CD14-positive monocyte (primary cell): ENCODE measurements around the gene NUP210. TPM values are rescaled to one million over a fixed set of nuclear protein-coding genes. Genes with fewer than 3 reads are reported as not detected.

Experiments used
- DNase-seq, 3 donors: peaks; one replicate each; pipeline ENCODE4 v3.0.0-alpha.2; 2011 to 2022
- H2AFZ ChIP-seq: 2 replicates; pipeline ENCODE4 v1.6.0; 2012; ENCODE audit warnings: mild to moderate bottlenecking, low read depth, low read length, inconsistent platforms; ENCODE audit not compliant: insufficient read depth, poor library complexity, severe bottlenecking
- H3K27ac ChIP-seq, 2 donors: 1 replicate in 1 of 2; 2 replicates in 1 of 2; pipeline ENCODE4 v1.5.1; 2012 to 2013; ENCODE audit warnings: low read length in 2 of 2, control low read depth in 1 of 2, inconsistent platforms in 1 of 2, low read depth in 1 of 2, mild to moderate bottlenecking in 1 of 2
- H3K27me3 ChIP-seq, 2 donors: one replicate each; pipeline versions ENCODE4 v1.6.0 to v1.6.1; 2011 to 2013; ENCODE audit warnings: low read length in 2 of 2; ENCODE audit not compliant: control insufficient read depth in 2 of 2, insufficient read depth in 2 of 2
- H3K36me3 ChIP-seq, 2 donors: replicated peaks in 1 of 2; 1 replicate in 1 of 2; 2 replicates in 1 of 2; pipeline versions ENCODE4 v1.5.1 to v1.6.1; 2012 to 2013; ENCODE audit warnings: low read length in 2 of 2, control low read depth in 1 of 2, inconsistent platforms in 1 of 2, mild to moderate bottlenecking in 1 of 2; ENCODE audit not compliant: insufficient read depth in 2 of 2, control insufficient read depth in 1 of 2
- H3K4me1 ChIP-seq, 2 donors: 1 replicate in 1 of 2; 2 replicates in 1 of 2; pipeline versions ENCODE4 v1.5.1 to v1.6.1; 2012 to 2013; ENCODE audit warnings: low read length in 2 of 2, control low read depth in 1 of 2, inconsistent platforms in 1 of 2, mild to moderate bottlenecking in 1 of 2, moderate library complexity in 1 of 2; ENCODE audit not compliant: insufficient read depth in 2 of 2, control insufficient read depth in 1 of 2
- H3K4me2 ChIP-seq: replicated peaks from 2 replicates; pipeline ENCODE3; 2012; ENCODE audit warnings: low read length, moderate library complexity, mild to moderate bottlenecking; ENCODE audit not compliant: poor library complexity, severe bottlenecking; ENCODE audit errors: extremely low read depth
- H3K4me3 ChIP-seq, 3 experiments: fragments of 200-600 bp in 1 of 3; sonication (generic) in 1 of 3; replicated peaks in 1 of 3; 1 replicate in 2 of 3; 2 replicates in 1 of 3; pipeline ENCODE4 v1.5.1; 2011 to 2013; ENCODE audit warnings: low read length in 3 of 3, mild to moderate bottlenecking in 3 of 3, control low read depth in 2 of 3, low read depth in 2 of 3, inconsistent platforms in 1 of 3, moderate library complexity in 1 of 3
- H3K79me2 ChIP-seq: 2 replicates; pipeline ENCODE4 v1.6.0; 2012; ENCODE audit warnings: mild to moderate bottlenecking, control low read depth, inconsistent platforms, low read length, moderate library complexity; ENCODE audit not compliant: insufficient read depth
- H3K9ac ChIP-seq: 2 replicates; pipeline ENCODE4 v1.6.0; 2017; ENCODE audit warnings: low read length, mild to moderate bottlenecking; ENCODE audit not compliant: insufficient read depth, poor library complexity, severe bottlenecking
- H3K9me3 ChIP-seq, 2 donors: replicated peaks in 1 of 2; 1 replicate in 1 of 2; 2 replicates in 1 of 2; pipeline versions ENCODE4 v1.5.1 to v1.6.1; 2012 to 2013; ENCODE audit warnings: low read length in 2 of 2, control low read depth in 1 of 2; ENCODE audit not compliant: control insufficient read depth in 1 of 2, insufficient read depth in 1 of 2
- H4K20me1 ChIP-seq: 2 replicates; pipeline ENCODE4 v1.6.0; 2012; ENCODE audit warnings: mild to moderate bottlenecking, low read length, control low read depth, moderate library complexity; ENCODE audit not compliant: insufficient read depth
- H3K27ac Mint-ChIP-seq, 7 donors: one replicate each; pipeline ENCODE4 v1.8.0; 2020; ENCODE audit warnings: mild to moderate bottlenecking in 7 of 7, mixed read lengths in 7 of 7, moderate library complexity in 6 of 7, inconsistent platforms in 2 of 7
- H3K27me3 Mint-ChIP-seq, 3 donors: one replicate each; pipeline ENCODE4 v1.8.0; 2021 to 2022; ENCODE audit warnings: low read depth in 3 of 3, mild to moderate bottlenecking in 3 of 3, mixed read lengths in 3 of 3, moderate library complexity in 3 of 3, inconsistent platforms in 1 of 3
- H3K36me3 Mint-ChIP-seq, 2 donors: one replicate each; pipeline ENCODE4 v1.8.0; 2020; ENCODE audit warnings: mixed read lengths in 2 of 2, inconsistent platforms in 1 of 2, mild to moderate bottlenecking in 1 of 2
- H3K4me1 Mint-ChIP-seq: one replicate; pipeline ENCODE4 v1.8.0; 2020; ENCODE audit warnings: mild to moderate bottlenecking, mixed read lengths
- H3K4me3 Mint-ChIP-seq, 2 donors: one replicate each; pipeline ENCODE4 v1.8.0; 2020; ENCODE audit warnings: mild to moderate bottlenecking in 2 of 2, mixed read lengths in 2 of 2, moderate library complexity in 1 of 2
- H3K9me3 Mint-ChIP-seq, 7 donors: one replicate each; pipeline ENCODE4 v1.8.0; 2020 to 2022; ENCODE audit warnings: mixed read lengths in 7 of 7, mild to moderate bottlenecking in 6 of 7, moderate library complexity in 6 of 7, inconsistent platforms in 2 of 7
- WGBS: methylation state at CpG from one replicate; pipeline ENCODE4 v1.1.5; 2013; ENCODE audit warnings: missing lambda C conversion rate; ENCODE audit not compliant: insufficient coverage; 5-methylcytosine and 5-hydroxymethylcytosine counted together
- intact Hi-C, 2 donors: fragments of 100-400 bp; cut with micrococcal nuclease; formaldehyde crosslinking; loops; one replicate each; pipeline versions ENCODE4 v1.15.0 to v1.15.1; 2023
- polyA plus RNA-seq, 3 donors: library from polyadenylated mRNA; depleted of rRNA in 1 of 3; unstranded in 2 of 3; stranded (reverse) in 1 of 3; fragments of 300-500 nt in 2 of 3; fragments of >200 nt in 1 of 3; fragmentation: Illumina TruSeq in 2 of 3; gene quantifications; 1 replicate in 2 of 3; 2 replicates in 1 of 3; pipeline ENCODE4 v1.2.3, GENCODE V29; 2012 to 2021
- TF ChIP-seq, protein P1 (sequence below): fragments of 200-600 bp; IDR thresholded peaks from one replicate; pipeline ENCODE4 v1.8.0; 2022; ENCODE audit warnings: antibody characterized with exemption, mild to moderate bottlenecking

NUP210 gene
- polyA plus RNA-seq, 3 donors, result 7.9 to 43.5 (median 13.0) TPM

DNA sequence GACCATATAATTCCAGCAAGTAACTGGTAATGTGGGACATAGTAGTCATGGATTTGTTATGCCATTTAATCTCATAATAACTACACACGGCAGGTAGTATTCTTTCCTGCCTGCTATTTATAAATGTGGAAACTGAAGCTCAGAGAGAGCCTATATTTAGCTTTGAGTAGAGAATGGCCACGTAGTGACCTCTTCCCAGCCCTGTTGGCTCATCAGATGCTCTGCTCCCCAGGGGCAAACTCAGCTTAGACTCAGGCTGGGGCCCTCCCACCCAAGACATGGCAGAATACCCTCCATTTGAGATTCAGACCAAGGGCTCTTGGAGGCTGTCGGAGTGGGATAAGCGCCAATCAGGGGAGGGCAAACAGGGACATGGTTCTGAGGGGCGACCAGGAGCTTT, 42.7 kb upstream of the NUP210 start:
- H3K9ac ChIP-seq, result no peak overlapping the region
- Mint-ChIP-seq H3K9me3 (peaks cover 0 to 9% (median 0%) of the 10 kb centered on the region in 7 donors), H3K4me3 (no peak overlapping the region), H3K27me3 (peaks cover 4 to 15% (median 11%) of the 10 kb centered on the region in 3 donors), H3K27ac (no peak overlapping the region), H3K4me1 (peaks cover under 1% of the 10 kb centered on the region), H3K36me3 (no peaks in the 10 kb centered on the region)
- TF ChIP-seq, protein P1, sequence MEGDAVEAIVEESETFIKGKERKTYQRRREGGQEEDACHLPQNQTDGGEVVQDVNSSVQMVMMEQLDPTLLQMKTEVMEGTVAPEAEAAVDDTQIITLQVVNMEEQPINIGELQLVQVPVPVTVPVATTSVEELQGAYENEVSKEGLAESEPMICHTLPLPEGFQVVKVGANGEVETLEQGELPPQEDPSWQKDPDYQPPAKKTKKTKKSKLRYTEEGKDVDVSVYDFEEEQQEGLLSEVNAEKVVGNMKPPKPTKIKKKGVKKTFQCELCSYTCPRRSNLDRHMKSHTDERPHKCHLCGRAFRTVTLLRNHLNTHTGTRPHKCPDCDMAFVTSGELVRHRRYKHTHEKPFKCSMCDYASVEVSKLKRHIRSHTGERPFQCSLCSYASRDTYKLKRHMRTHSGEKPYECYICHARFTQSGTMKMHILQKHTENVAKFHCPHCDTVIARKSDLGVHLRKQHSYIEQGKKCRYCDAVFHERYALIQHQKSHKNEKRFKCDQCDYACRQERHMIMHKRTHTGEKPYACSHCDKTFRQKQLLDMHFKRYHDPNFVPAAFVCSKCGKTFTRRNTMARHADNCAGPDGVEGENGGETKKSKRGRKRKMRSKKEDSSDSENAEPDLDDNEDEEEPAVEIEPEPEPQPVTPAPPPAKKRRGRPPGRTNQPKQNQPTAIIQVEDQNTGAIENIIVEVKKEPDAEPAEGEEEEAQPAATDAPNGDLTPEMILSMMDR, result no peak
- no peak overlapping the region for H2AFZ ChIP-seq
- H3K27ac ChIP-seq, result no peak overlapping the region
- no peaks in the 10 kb centered on the region for H4K20me1 ChIP-seq
- H3K4me2 ChIP-seq, result no peak overlapping the region
- no peak overlapping the region for H3K4me3 ChIP-seq
- intact Hi-C loops, result loop anchor here (5.0 to 10.0 kb wide), 2 partner anchors 368 to 371 kb away; no protein-coding TSS in a partner anchor
- H3K4me1 ChIP-seq, result peaks cover 0 to 3% of the 10 kb centered on the region in 2 donors
- no peaks in the 10 kb centered on the region for H3K36me3 ChIP-seq
- H3K27me3 ChIP-seq, result no peaks in the 10 kb centered on the region
- 95% methylated on average over 3 of the region's 5 CpGs for WGBS
- no peaks in the 10 kb centered on the region for H3K79me2 ChIP-seq
- no peaks in the 10 kb centered on the region for H3K9me3 ChIP-seq
- no peak for DNase-seq

DNA sequence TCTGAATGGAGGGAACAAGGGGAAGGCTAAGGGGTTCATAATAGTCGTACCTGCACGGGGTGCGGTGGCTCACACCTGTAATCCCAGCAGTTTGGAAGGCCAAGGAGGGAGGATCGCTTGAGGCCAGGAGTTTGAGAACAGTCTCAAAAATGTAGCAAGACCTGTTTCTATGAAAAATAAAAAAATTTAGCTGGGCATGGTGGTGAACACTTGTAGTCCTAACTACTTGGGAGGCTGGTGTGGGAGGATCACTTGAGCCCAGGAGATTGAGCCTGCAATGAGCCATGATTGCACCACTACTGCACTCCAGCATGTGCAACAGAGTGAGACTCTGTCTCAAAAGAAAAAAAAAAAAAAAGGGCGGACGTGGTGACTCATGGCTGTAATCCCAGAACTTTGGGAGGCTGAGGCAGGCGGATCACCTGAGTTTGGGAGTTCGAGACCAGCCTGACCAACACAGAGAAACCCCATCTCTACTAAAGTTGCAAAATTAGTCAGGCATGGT, 42.1 kb upstream of the NUP210 start:
- H4K20me1 ChIP-seq, result no peaks in the 10 kb centered on the region
- WGBS, result 98% methylated on average over 4 of the region's 8 CpGs
- no peaks in the 10 kb centered on the region for H3K27me3 ChIP-seq
- peaks cover 4% of the 10 kb centered on the region for H3K4me1 Mint-ChIP-seq
- H3K27me3 Mint-ChIP-seq, result peaks cover 4 to 15% (median 11%) of the 10 kb centered on the region in 3 donors
- H3K4me2 ChIP-seq, result no peak overlapping the region
- TF ChIP-seq, protein P1, result no peak
- intact Hi-C loops, result loop anchor here (5.0 to 10.0 kb wide), 2 partner anchors 367 to 370 kb away; no protein-coding TSS in a partner anchor
- no peak overlapping the region for H3K27ac ChIP-seq
- no peaks in the 10 kb centered on the region for H3K36me3 ChIP-seq
- no peaks in the 10 kb centered on the region for H3K9me3 ChIP-seq
- H3K9me3 Mint-ChIP-seq, result peaks cover 0 to 9% (median 0%) of the 10 kb centered on the region in 7 donors
- no peaks in the 10 kb centered on the region for H3K36me3 Mint-ChIP-seq
- H3K4me3 ChIP-seq, result no peak overlapping the region
- peaks cover 0 to 6% of the 10 kb centered on the region in 2 donors for H3K4me1 ChIP-seq
- no peak overlapping the region for H3K4me3 Mint-ChIP-seq
- H3K79me2 ChIP-seq, result no peaks in the 10 kb centered on the region
- H2AFZ ChIP-seq, result no peak overlapping the region
- no peak for DNase-seq
- H3K9ac ChIP-seq, result no peak overlapping the region
- peak overlapping the region in 1 of 7 donors; percentile 31 for H3K27ac Mint-ChIP-seq
